Activated CD4-positive, alpha-beta T cell treated with anti-CD3 and anti-CD28 coated beads, Interleukin-2, amount 50 U/mL, for 1 hour (primary cell): ENCODE results near the gene AP1B1.

Experiments used
- DNase-seq: peaks from one replicate; pipeline ENCODE4 v3.0.0-alpha.2; 2020

Gene AP1B1

DNA sequence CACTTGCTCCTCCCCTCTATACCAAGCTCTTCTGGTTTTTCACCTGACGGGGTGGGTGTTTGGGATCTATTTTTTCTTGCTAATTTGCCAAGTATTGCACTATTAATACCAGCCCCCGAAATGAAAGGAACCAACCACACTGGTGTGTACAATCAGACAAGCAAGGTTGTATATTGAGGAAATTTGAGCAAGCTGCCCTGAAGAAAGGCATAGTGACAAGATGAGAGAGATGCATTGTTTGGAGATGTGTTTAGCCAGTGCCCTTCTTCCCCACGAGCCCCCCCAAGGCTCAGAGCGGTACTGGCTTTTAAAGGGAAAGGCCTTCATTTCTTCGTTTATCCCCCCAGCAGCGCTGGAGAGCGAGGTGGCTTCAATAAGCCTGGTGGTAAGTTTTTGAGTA lies 97.2 kb downstream of the AP1B1 start:
- DNase-seq: no peak

GRCh38 chr22:29290061-29290460 lies 98.3 kb downstream of the AP1B1 start:
- no peak for DNase-seq

DNA sequence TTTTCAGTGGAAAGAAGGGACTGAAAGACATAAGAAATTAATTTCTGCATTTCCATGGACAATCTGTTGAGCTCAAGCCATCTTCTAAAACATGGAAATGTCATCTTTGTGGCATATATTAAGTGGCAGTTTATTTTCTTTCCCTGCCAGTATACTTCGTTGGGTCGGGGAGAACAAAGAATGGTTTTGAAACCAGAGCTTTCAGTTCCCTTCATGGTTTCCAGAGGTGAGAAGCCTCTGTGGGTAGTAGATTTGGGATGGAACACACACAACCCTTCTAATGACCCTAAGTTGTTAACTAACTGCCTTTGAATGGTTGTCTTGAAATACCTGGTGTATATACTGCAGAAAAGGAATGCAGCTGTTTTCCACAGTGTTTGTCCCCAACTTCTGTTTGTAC lies 99.5 kb downstream of the AP1B1 start:
- no peak for DNase-seq

DNA sequence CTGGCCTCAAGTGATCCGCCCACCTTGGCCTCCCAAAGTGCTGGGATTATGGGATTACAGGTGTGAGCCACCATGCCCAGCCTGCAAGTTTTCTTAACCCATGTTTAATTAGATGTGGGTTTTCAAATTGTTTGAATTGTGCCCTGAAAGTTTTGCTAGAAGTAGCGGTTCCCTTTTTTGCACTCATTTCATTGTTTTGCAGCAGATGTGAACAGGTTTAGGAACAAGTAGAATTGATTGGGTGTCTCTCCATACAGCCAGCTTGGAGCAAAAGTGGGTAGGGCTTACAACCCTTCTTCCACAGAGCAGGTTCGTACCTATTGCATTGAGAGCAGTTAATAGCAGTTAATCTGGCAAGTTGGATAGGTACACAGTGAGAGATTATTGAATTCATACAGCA lies 104.2 kb downstream of the AP1B1 start:
- DNase-seq: no peak

GRCh38 chr22:29277927-29278326 lies 110.4 kb downstream of the AP1B1 start:
- DNase-seq: no peak
